Neutrophil (primary cell): ENCODE results near the gene FBXO47.
A peak's percentile ranks its signal among the peaks of the same experiment; 100 is the strongest.

Experiments
- H3K27ac ChIP-seq: fragments of 200-600 bp; sonication (generic); 2 replicates; pipeline ENCODE4 v1.5.1; 2016; ENCODE audit warnings: mild to moderate bottlenecking, moderate library complexity
- H3K27me3 ChIP-seq: fragments of 200-600 bp; sonication (generic); 2 replicates; pipeline ENCODE4 v1.6.0; 2016; ENCODE audit warnings: mild to moderate bottlenecking
- H3K36me3 ChIP-seq: fragments of 200-600 bp; sonication (generic); 2 replicates; pipeline ENCODE4 v1.5.1; 2017
- H3K4me1 ChIP-seq, 2 experiments: fragments of 200-600 bp in 1 of 2; sonication (generic) in 1 of 2; 1 replicate in 1 of 2; 2 replicates in 1 of 2; pipeline versions ENCODE4 v1.5.1 to v1.6.1; 2013 to 2016; ENCODE audit warnings: low read depth in 1 of 2, low read length in 1 of 2, mild to moderate bottlenecking in 1 of 2, moderate library complexity in 1 of 2; ENCODE audit not compliant: control insufficient read depth in 1 of 2, insufficient read depth in 1 of 2
- H3K4me3 ChIP-seq, 2 experiments: fragments of 200-600 bp in 1 of 2; sonication (generic) in 1 of 2; 1 replicate in 1 of 2; 2 replicates in 1 of 2; pipeline ENCODE4 v1.5.1; 2013 to 2016; ENCODE audit warnings: low read depth in 1 of 2, low read length in 1 of 2, mild to moderate bottlenecking in 1 of 2, moderate library complexity in 1 of 2
- H3K9me3 ChIP-seq: fragments of 200-600 bp; sonication (generic); 2 replicates; pipeline ENCODE4 v1.5.1; 2016
- CTCF ChIP-seq: fragments of 200-600 bp; sonication (generic); IDR thresholded peaks from 2 replicates; pipeline ENCODE4 v1.5.1; 2016; ENCODE audit warnings: antibody characterized with exemption

The FBXO47 gene

GRCh38 chr17:38921756-38922411, 45.3 kb downstream of the FBXO47 start:
- Histone ChIP-seq H3K9me3 (no peaks in the 10 kb centered on the region), H3K27ac (peak overlapping the region; percentile 83), H3K36me3 (peaks cover 54% of the 10 kb centered on the region)

GRCh38 chr17:38920374-38921291, 46.6 kb downstream of the FBXO47 start:
- H3K27ac ChIP-seq, result peak overlapping the region; percentile 83
- no peaks in the 10 kb centered on the region for H3K9me3 ChIP-seq
- H3K4me3 ChIP-seq, result no peak overlapping the region
- H3K27me3 ChIP-seq, result no peaks in the 10 kb centered on the region
- H3K36me3 ChIP-seq, result peaks cover 67% of the 10 kb centered on the region
- TF ChIP-seq CTCF, result no peak
- H3K4me1 ChIP-seq, result peaks cover 35 to 56% of the 10 kb centered on the region in 2 experiments

More at GRCh38 chr17:38921756-38922411, 45.3 kb downstream of the FBXO47 start:
- Histone ChIP-seq H3K27me3 (no peaks in the 10 kb centered on the region), H3K4me3 (no peak overlapping the region), H3K4me1 (peaks cover 48 to 68% of the 10 kb centered on the region in 2 experiments)
- no peak for TF ChIP-seq CTCF

- no peaks in the 10 kb centered on the region for H3K9me3 ChIP-seq
- no peaks in the 10 kb centered on the region for H3K27me3 ChIP-seq
- no peak overlapping the region for H3K4me3 ChIP-seq
- H3K36me3 ChIP-seq, result peaks cover 78% of the 10 kb centered on the region
- peak overlapping the region; percentile 83 for H3K27ac ChIP-seq
- H3K4me1 ChIP-seq, result peaks cover 28 to 48% of the 10 kb centered on the region in 2 experiments
- no peak for TF ChIP-seq CTCF
These were observed 47.7 kb downstream of the FBXO47 start for GRCh38 chr17:38919316-38920078.

DNA sequence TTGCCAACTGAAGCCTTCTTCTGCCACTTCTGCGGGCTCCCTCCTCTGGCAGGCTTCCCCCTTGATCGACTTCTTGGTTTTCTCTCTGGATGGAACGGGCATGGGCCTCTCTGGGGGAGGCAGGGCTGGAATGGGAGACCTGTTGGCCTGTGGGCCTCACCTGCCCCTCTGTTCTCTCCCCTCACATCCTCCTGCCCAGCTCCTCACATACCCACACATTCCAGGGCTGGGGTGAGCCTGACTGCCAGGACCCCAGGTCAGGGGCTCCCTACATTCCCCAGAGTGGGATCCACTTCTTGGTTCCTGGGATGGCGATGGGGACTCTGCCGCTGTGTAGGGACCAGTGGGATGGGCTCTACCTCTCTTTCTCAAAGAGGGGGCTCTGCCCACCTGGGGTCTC, 48.3 kb downstream of the FBXO47 start:
- TF ChIP-seq CTCF, result no peak
- peaks cover 84% of the 10 kb centered on the region for H3K36me3 ChIP-seq
- H3K9me3 ChIP-seq, result no peaks in the 10 kb centered on the region
- H3K27me3 ChIP-seq, result no peaks in the 10 kb centered on the region
- H3K27ac ChIP-seq, result no peak overlapping the region
- H3K4me3 ChIP-seq, result no peak overlapping the region
- peaks cover 26 to 45% of the 10 kb centered on the region in 2 experiments for H3K4me1 ChIP-seq

DNA sequence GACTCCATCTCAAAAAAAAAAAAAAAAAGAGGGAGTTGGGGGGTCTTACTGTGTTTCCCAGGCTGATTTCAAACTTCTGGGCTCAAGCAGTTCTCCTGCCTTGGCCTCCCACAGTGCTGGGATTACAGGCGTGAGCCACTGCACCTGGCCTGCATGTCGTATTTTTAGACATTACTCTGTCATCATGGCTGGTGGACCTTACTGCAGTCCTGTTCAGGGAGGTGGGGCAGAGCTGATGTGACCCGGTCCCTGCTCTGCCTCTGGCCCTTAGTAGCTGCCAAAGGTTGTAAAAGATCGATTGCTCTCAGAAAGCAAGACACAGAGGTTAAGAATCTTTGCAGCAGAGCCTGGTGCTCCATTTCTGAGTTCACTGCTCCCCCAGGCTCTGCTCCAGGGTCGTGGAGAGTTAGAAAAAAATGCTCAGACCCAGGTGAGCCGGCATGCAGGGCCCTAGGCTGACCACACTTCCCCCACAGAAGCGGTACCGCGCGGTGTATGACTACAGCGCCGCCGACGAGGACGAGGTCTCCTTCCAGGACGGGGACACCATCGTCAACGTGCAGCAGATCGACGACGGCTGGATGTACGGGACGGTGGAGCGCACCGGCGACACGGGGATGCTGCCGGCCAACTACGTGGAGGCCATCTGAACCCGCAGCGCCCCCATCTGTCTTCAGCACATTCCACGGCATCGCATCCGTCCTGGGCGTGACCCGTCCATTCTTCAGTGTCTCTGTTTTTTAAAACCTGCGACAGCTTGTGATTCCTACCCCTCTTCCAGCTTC, 48.9 kb downstream of the FBXO47 start:
- Histone ChIP-seq H3K4me3 (no peak overlapping the region), H3K36me3 (peaks cover 88% of the 10 kb centered on the region), H3K4me1 (peaks cover 21 to 39% of the 10 kb centered on the region in 2 experiments), H3K9me3 (no peaks in the 10 kb centered on the region), H3K27ac (no peak overlapping the region), H3K27me3 (no peaks in the 10 kb centered on the region)
- no peak for TF ChIP-seq CTCF
